Mesendoderm (in vitro differentiated cells): Measurements from ENCODE around the gene GET4.

Source experiments
- DNase-seq: peaks from one replicate; pipeline ENCODE4 v3.0.0; 2013
- H2AK5ac ChIP-seq: 2 replicates; pipeline ENCODE4 v1.6.1; 2013; ENCODE audit warnings: low read length, inconsistent platforms
- H2BK120ac ChIP-seq: 2 replicates; pipeline ENCODE4 v1.6.1; 2013; ENCODE audit warnings: low read depth, mild to moderate bottlenecking, low read length, moderate library complexity, mixed read lengths
- H2BK15ac ChIP-seq: replicated peaks from 2 replicates; pipeline ENCODE4 v1.6.1; 2013; ENCODE audit warnings: low read depth, mild to moderate bottlenecking, moderate library complexity
- H2BK5ac ChIP-seq: 2 replicates; pipeline ENCODE4 v1.6.1; 2013; ENCODE audit warnings: low read length, inconsistent platforms
- H3K18ac ChIP-seq: 2 replicates; pipeline ENCODE4 v1.6.1; 2013; ENCODE audit warnings: mild to moderate bottlenecking, low read length, mixed read lengths
- H3K23ac ChIP-seq: one replicate; pipeline ENCODE4 v1.6.1; 2013; ENCODE audit warnings: low read length
- H3K27ac ChIP-seq: 2 replicates; pipeline ENCODE4 v1.5.1; 2013; ENCODE audit warnings: low read depth, mild to moderate bottlenecking, inconsistent platforms, low read length, moderate library complexity
- H3K27me3 ChIP-seq: 2 replicates; pipeline ENCODE4 v1.6.1; 2013; ENCODE audit warnings: low read length, control low read depth, mild to moderate bottlenecking, inconsistent platforms; ENCODE audit not compliant: insufficient read depth, poor library complexity
- H3K36me3 ChIP-seq: 2 replicates; pipeline ENCODE4 v1.6.1; 2013; ENCODE audit warnings: low read length, inconsistent platforms; ENCODE audit not compliant: control insufficient read depth, insufficient read depth
- H3K4ac ChIP-seq: one replicate; pipeline ENCODE4 v1.6.1; 2013; ENCODE audit warnings: low read depth, mild to moderate bottlenecking, low read length, moderate library complexity
- H3K4me1 ChIP-seq: 2 replicates; pipeline ENCODE4 v1.6.1; 2013; ENCODE audit warnings: low read depth, low read length, inconsistent platforms; ENCODE audit not compliant: control insufficient read depth
- H3K4me2 ChIP-seq: 2 replicates; pipeline ENCODE4 v1.6.1; 2013; ENCODE audit warnings: low read length
- H3K4me3 ChIP-seq: 2 replicates; pipeline ENCODE4 v1.5.1; 2013; ENCODE audit warnings: mild to moderate bottlenecking, low read length
- H3K56ac ChIP-seq: one replicate; pipeline ENCODE4 v1.6.1; 2013; ENCODE audit warnings: low read length
- H3K79me1 ChIP-seq: 2 replicates; pipeline ENCODE4 v1.6.1; 2013; ENCODE audit warnings: low read length, inconsistent platforms
- H3K79me2 ChIP-seq: 2 replicates; pipeline ENCODE4 v1.6.1; 2013; ENCODE audit warnings: mild to moderate bottlenecking, low read length; ENCODE audit not compliant: control insufficient read depth, insufficient read depth
- H3K9ac ChIP-seq: 2 replicates; pipeline ENCODE4 v1.6.1; 2013; ENCODE audit warnings: low read length, inconsistent platforms
- H4K5ac ChIP-seq: one replicate; pipeline ENCODE4 v1.6.1; 2013; ENCODE audit warnings: low read length
- H4K8ac ChIP-seq: one replicate; pipeline ENCODE4 v1.6.1; 2013; ENCODE audit warnings: low read depth, mild to moderate bottlenecking, control low read depth, low read length, moderate library complexity
- WGBS: extraction: QIAGEN DNeasy Blood & Tissue Kit; methylation state at CpG from one replicate; pipeline ENCODE4 v1.1.7; 2013; ENCODE audit warnings: low lambda C conversion rate, missing lambda C conversion rate; ENCODE audit not compliant: insufficient coverage; ENCODE audit errors: extremely low coverage; 5-methylcytosine and 5-hydroxymethylcytosine counted together

GET4 gene

GRCh38 chr7:934469-935163 is 58.3 kb downstream of the GET4 start:
- Histone ChIP-seq H3K4me1 (no peaks in the 10 kb centered on the region), H3K4ac (no peak overlapping the region), H3K4me2 (no peak overlapping the region), H3K18ac (no peak overlapping the region), H4K5ac (no peak overlapping the region), H2BK5ac (no peak overlapping the region), H2AK5ac (no peak overlapping the region), H3K9ac (no peak overlapping the region), H4K8ac (no peak overlapping the region), H3K27ac (no peak overlapping the region), H3K36me3 (no peaks in the 10 kb centered on the region), H3K27me3 (no peaks in the 10 kb centered on the region), H3K4me3 (no peak overlapping the region), H3K23ac (no peak overlapping the region), H3K56ac (no peak overlapping the region), H3K79me2 (no peaks in the 10 kb centered on the region), H3K79me1 (no peaks in the 10 kb centered on the region), H2BK15ac (no peak overlapping the region), H2BK120ac (no peak overlapping the region)
- DNase-seq = no peak
- WGBS = no CpG with 5 or more reads among the region's 34 CpGs

- Histone ChIP-seq H3K18ac (no peak overlapping the region), H4K8ac (no peak overlapping the region), H3K4me1 (no peaks in the 10 kb centered on the region), H3K9ac (no peak overlapping the region), H4K5ac (no peak overlapping the region), H3K23ac (no peak overlapping the region), H3K36me3 (no peaks in the 10 kb centered on the region), H3K79me1 (no peaks in the 10 kb centered on the region), H3K27ac (no peak overlapping the region), H2BK5ac (no peak overlapping the region), H3K4me3 (no peak overlapping the region), H3K4ac (no peak overlapping the region), H2BK15ac (no peak overlapping the region), H2BK120ac (no peak overlapping the region), H3K79me2 (no peaks in the 10 kb centered on the region), H3K56ac (no peak overlapping the region), H2AK5ac (no peak overlapping the region), H3K4me2 (no peak overlapping the region), H3K27me3 (no peaks in the 10 kb centered on the region)
- no peak for DNase-seq
- WGBS = no CpG with 5 or more reads among the region's 46 CpGs
These were observed 59.0 kb downstream of the GET4 start for GRCh38 chr7:935164-935873.

- no CpG with 5 or more reads among the region's 28 CpGs for WGBS
- H3K79me1 ChIP-seq = no peaks in the 10 kb centered on the region
- H3K27me3 ChIP-seq = no peaks in the 10 kb centered on the region
- H4K5ac ChIP-seq = no peak overlapping the region
- H2AK5ac ChIP-seq = no peak overlapping the region
- H3K36me3 ChIP-seq = no peaks in the 10 kb centered on the region
- H3K4ac ChIP-seq = no peak overlapping the region
- H2BK120ac ChIP-seq = no peak overlapping the region
- no peak overlapping the region for H3K23ac ChIP-seq
- no peak overlapping the region for H3K56ac ChIP-seq
- H2BK15ac ChIP-seq = no peak overlapping the region
- H3K18ac ChIP-seq = no peak overlapping the region
- H2BK5ac ChIP-seq = no peak overlapping the region
- H3K9ac ChIP-seq = no peak overlapping the region
- no peak overlapping the region for H3K4me2 ChIP-seq
- no peak for DNase-seq
- H3K27ac ChIP-seq = no peak overlapping the region
- H3K4me1 ChIP-seq = no peaks in the 10 kb centered on the region
- no peak overlapping the region for H3K4me3 ChIP-seq
- no peaks in the 10 kb centered on the region for H3K79me2 ChIP-seq
- no peak overlapping the region for H4K8ac ChIP-seq
These were observed 59.6 kb downstream of the GET4 start for GRCh38 chr7:935874-936385.

- WGBS = no CpG with 5 or more reads among the region's 22 CpGs
- Histone ChIP-seq H2BK15ac (no peak overlapping the region), H4K8ac (no peak overlapping the region), H2BK5ac (no peak overlapping the region), H3K56ac (no peak overlapping the region), H2AK5ac (no peak overlapping the region), H3K4ac (no peak overlapping the region), H2BK120ac (no peak overlapping the region), H3K18ac (no peak overlapping the region), H3K4me2 (no peak overlapping the region), H3K9ac (no peak overlapping the region), H3K23ac (no peak overlapping the region), H3K4me3 (no peak overlapping the region), H4K5ac (no peak overlapping the region), H3K79me2 (no peaks in the 10 kb centered on the region), H3K27ac (no peak overlapping the region), H3K27me3 (no peaks in the 10 kb centered on the region), H3K79me1 (no peaks in the 10 kb centered on the region), H3K36me3 (no peaks in the 10 kb centered on the region), H3K4me1 (no peaks in the 10 kb centered on the region)
- peak; percentile 50 for DNase-seq
These were observed 60.2 kb downstream of the GET4 start for GRCh38 chr7:936386-937054.

- H3K18ac ChIP-seq = no peak overlapping the region
- no peaks in the 10 kb centered on the region for H3K79me1 ChIP-seq
- DNase-seq = no peak
- no peak overlapping the region for H3K4me2 ChIP-seq
- WGBS = no CpG with 5 or more reads among the region's 16 CpGs
- H3K27ac ChIP-seq = no peak overlapping the region
- H3K4me1 ChIP-seq = no peaks in the 10 kb centered on the region
- H3K4me3 ChIP-seq = no peak overlapping the region
- no peak overlapping the region for H2AK5ac ChIP-seq
- H3K79me2 ChIP-seq = no peaks in the 10 kb centered on the region
- H3K36me3 ChIP-seq = no peaks in the 10 kb centered on the region
- H2BK15ac ChIP-seq = no peak overlapping the region
- no peak overlapping the region for H4K8ac ChIP-seq
- no peak overlapping the region for H2BK120ac ChIP-seq
- no peak overlapping the region for H4K5ac ChIP-seq
- H2BK5ac ChIP-seq = no peak overlapping the region
- no peak overlapping the region for H3K9ac ChIP-seq
- no peak overlapping the region for H3K23ac ChIP-seq
- H3K56ac ChIP-seq = no peak overlapping the region
- H3K27me3 ChIP-seq = no peaks in the 10 kb centered on the region
- H3K4ac ChIP-seq = no peak overlapping the region
These were observed 61.6 kb downstream of the GET4 start for GRCh38 chr7:937856-938484.
